B cell (primary cell): ENCODE data around the gene KLHL6. TPM values are rescaled to one million over a fixed set of nuclear protein-coding genes. Genes with fewer than 3 reads are reported as not detected.

Experiments
- ATAC-seq: fragments of 200-7000 bp; cut with Tn5 transposase; one replicate; pipeline ENCODE4 v1.10.0; 2021; ENCODE audit warnings: low read depth, mild to moderate bottlenecking, moderate number of reproducible peaks, moderate library complexity
- CTCF ChIA-PET: fragments of 350-600 bp; sonication (Branson Sonifier 250); formaldehyde crosslinking; loops from one replicate; lab custom pipeline; 2021; ENCODE audit warnings: antibody characterized with exemption, inconsistent platforms; lab: Charles Lee
- POLR2A ChIA-PET: fragments of 350-600 bp; sonication (Branson Sonifier 250); formaldehyde crosslinking; loops from one replicate; lab custom pipeline; 2021; ENCODE audit warnings: antibody characterized with exemption; lab: Charles Lee
- DNase-seq: peaks from one replicate; pipeline ENCODE4 v3.0.0; 2013
- H2AFZ ChIP-seq: 2 replicates; pipeline ENCODE4 v1.6.1; 2012; ENCODE audit warnings: mild to moderate bottlenecking, low read depth, low read length; ENCODE audit not compliant: insufficient read depth, poor library complexity, severe bottlenecking
- H3K27ac ChIP-seq, 2 donors: 1 replicate in 1 of 2; 2 replicates in 1 of 2; pipeline ENCODE4 v1.5.1; 2012 to 2013; ENCODE audit warnings: low read length in 2 of 2, mild to moderate bottlenecking in 2 of 2, moderate library complexity in 1 of 2
- H3K27me3 ChIP-seq, 4 experiments: fragments of 200-600 bp in 1 of 4; sonication (generic) in 1 of 4; replicated peaks in 1 of 4; 1 replicate in 2 of 4; 2 replicates in 2 of 4; pipeline versions ENCODE4 v1.6.1 to v1.7.0; 2013 to 2016; ENCODE audit warnings: low read length in 3 of 4, mild to moderate bottlenecking in 2 of 4, mixed read lengths in 1 of 4, moderate library complexity in 1 of 4; ENCODE audit not compliant: insufficient read depth in 4 of 4, control insufficient read depth in 3 of 4; ENCODE audit errors: control extremely low read depth in 1 of 4
- H3K36me3 ChIP-seq, 2 experiments: replicated peaks in 1 of 2; 1 replicate in 1 of 2; 2 replicates in 1 of 2; pipeline versions ENCODE4 v1.6.1 to v1.7.1; 2013; ENCODE audit warnings: low read length in 1 of 2; ENCODE audit not compliant: insufficient read depth in 2 of 2, control insufficient read depth in 1 of 2; ENCODE audit errors: control extremely low read depth in 1 of 2, extremely low read depth in 1 of 2
- H3K4me1 ChIP-seq, 2 donors: fragments of 200-600 bp in 1 of 2; sonication (generic) in 1 of 2; 1 replicate in 1 of 2; 2 replicates in 1 of 2; pipeline versions ENCODE4 v1.5.1 to v1.6.1; 2013 to 2017; ENCODE audit warnings: low read length in 2 of 2; ENCODE audit not compliant: control insufficient read depth in 2 of 2, insufficient read depth in 2 of 2
- H3K4me2 ChIP-seq: replicated peaks from 2 replicates; pipeline ENCODE3; 2012; ENCODE audit warnings: mild to moderate bottlenecking, low read depth, low read length; ENCODE audit not compliant: poor library complexity, severe bottlenecking
- H3K4me3 ChIP-seq, 5 experiments: fragments of 200-600 bp in 1 of 5; sonication (generic) in 1 of 5; 1 replicate in 3 of 5; 2 replicates in 2 of 5; pipeline versions ENCODE4 v1.5.1 to v1.7.0; 2011 to 2016; ENCODE audit warnings: low read length in 4 of 5, mild to moderate bottlenecking in 4 of 5, low read depth in 2 of 5, control low read depth in 1 of 5, moderate library complexity in 1 of 5; ENCODE audit not compliant: insufficient read depth in 1 of 5; ENCODE audit errors: control extremely low read depth in 1 of 5, extremely low read depth in 1 of 5
- H3K79me2 ChIP-seq: fragments of 200-600 bp; sonication (generic); one replicate; pipeline ENCODE4 v1.6.0; 2016; ENCODE audit warnings: low read length; ENCODE audit not compliant: control insufficient read depth, insufficient read depth
- H3K9ac ChIP-seq: fragments of 200-600 bp; sonication (generic); 2 replicates; pipeline ENCODE4 v1.6.1; 2017; ENCODE audit warnings: mild to moderate bottlenecking, low read length, moderate library complexity
- H3K9me3 ChIP-seq, 3 donors: one replicate each; pipeline versions ENCODE4 v1.6.1 to v1.7.1; 2013; ENCODE audit warnings: low read length in 2 of 3; ENCODE audit not compliant: control insufficient read depth in 2 of 3, insufficient read depth in 1 of 3; ENCODE audit errors: control extremely low read depth in 1 of 3
- H4K20me1 ChIP-seq: 2 replicates; pipeline ENCODE4 v1.6.0; 2012; ENCODE audit warnings: mild to moderate bottlenecking, low read length; ENCODE audit not compliant: insufficient read depth, control insufficient read depth, poor library complexity, severe bottlenecking
- H3K27ac Mint-ChIP-seq: one replicate; pipeline ENCODE4 v1.8.0; 2021; ENCODE audit warnings: mixed read lengths
- H3K27me3 Mint-ChIP-seq: one replicate; pipeline ENCODE4 v1.8.0; 2021; ENCODE audit warnings: mixed read lengths
- H3K4me1 Mint-ChIP-seq: one replicate; pipeline ENCODE4 v1.8.0; 2021; ENCODE audit warnings: mixed read lengths
- H3K4me3 Mint-ChIP-seq: one replicate; pipeline ENCODE4 v1.8.0; 2021; ENCODE audit warnings: mixed read lengths
- H3K9me3 Mint-ChIP-seq: one replicate; pipeline ENCODE4 v1.8.0; 2022; ENCODE audit warnings: mixed read lengths; ENCODE audit not compliant: insufficient read depth
- EZH2 ChIP-seq: IDR thresholded peaks from 2 replicates; pipeline ENCODE4 v1.6.1; 2012; ENCODE audit warnings: borderline replicate concordance, low read depth, mild to moderate bottlenecking, moderate library complexity, low read length; ENCODE audit not compliant: insufficient read depth, poor library complexity, severe bottlenecking
- WGBS: methylation state at CpG from one replicate; pipeline ENCODE4 v1.1.5; 2013; ENCODE audit warnings: missing lambda C conversion rate; ENCODE audit not compliant: insufficient coverage; 5-methylcytosine and 5-hydroxymethylcytosine counted together
- intact Hi-C: fragments of 100-400 bp; cut with micrococcal nuclease; formaldehyde crosslinking; loops from one replicate; pipeline ENCODE4 v1.10.0; 2022
- polyA plus RNA-seq: library from polyadenylated mRNA; depleted of rRNA; stranded (reverse); fragments of >200 nt; gene quantifications from 2 replicates; pipeline ENCODE4 v1.2.3, GENCODE V29; 2012
- total RNA-seq, 2 donors: library from RNA; stranded (reverse); fragments of 120-200 nt in 1 of 2; gene quantifications; 1 replicate in 1 of 2; 2 replicates in 1 of 2; pipeline versions ENCODE4 v1.2.3 to v1.2.4, GENCODE V29; 2013 to 2022
- TF ChIP-seq, protein P1 (sequence below): fragments of 200-600 bp; IDR thresholded peaks from one replicate; pipeline ENCODE4 v1.8.0; 2022; ENCODE audit warnings: antibody characterized with exemption, mild to moderate bottlenecking

KLHL6 gene
- total and polyA plus RNA-seq, 2 donors (not counting 1 experiment from before 2014, with no cell fraction given) = 29.6 to 69.7 TPM

- no peak for TF ChIP-seq EZH2
- TF ChIP-seq, protein P1, sequence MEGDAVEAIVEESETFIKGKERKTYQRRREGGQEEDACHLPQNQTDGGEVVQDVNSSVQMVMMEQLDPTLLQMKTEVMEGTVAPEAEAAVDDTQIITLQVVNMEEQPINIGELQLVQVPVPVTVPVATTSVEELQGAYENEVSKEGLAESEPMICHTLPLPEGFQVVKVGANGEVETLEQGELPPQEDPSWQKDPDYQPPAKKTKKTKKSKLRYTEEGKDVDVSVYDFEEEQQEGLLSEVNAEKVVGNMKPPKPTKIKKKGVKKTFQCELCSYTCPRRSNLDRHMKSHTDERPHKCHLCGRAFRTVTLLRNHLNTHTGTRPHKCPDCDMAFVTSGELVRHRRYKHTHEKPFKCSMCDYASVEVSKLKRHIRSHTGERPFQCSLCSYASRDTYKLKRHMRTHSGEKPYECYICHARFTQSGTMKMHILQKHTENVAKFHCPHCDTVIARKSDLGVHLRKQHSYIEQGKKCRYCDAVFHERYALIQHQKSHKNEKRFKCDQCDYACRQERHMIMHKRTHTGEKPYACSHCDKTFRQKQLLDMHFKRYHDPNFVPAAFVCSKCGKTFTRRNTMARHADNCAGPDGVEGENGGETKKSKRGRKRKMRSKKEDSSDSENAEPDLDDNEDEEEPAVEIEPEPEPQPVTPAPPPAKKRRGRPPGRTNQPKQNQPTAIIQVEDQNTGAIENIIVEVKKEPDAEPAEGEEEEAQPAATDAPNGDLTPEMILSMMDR = no peak
- Mint-ChIP-seq H3K9me3 (peaks cover 16% of the 10 kb centered on the region), H3K27ac (no peak overlapping the region), H3K4me3 (peak overlapping the region; percentile 95), H3K4me1 (peaks cover 26% of the 10 kb centered on the region), H3K27me3 (no peaks in the 10 kb centered on the region)
- Histone ChIP-seq H3K79me2 (no peaks in the 10 kb centered on the region), H3K4me2 (peak overlapping the region; percentile 83), H3K9ac (peak overlapping the region; percentile 84), H4K20me1 (no peaks in the 10 kb centered on the region), H3K36me3 (no peaks in the 10 kb centered on the region), H3K27me3 (peaks cover 0 to 6% (median 0%) of the 10 kb centered on the region in 4 experiments), H3K27ac (no peak overlapping the region), H3K9me3 (peaks cover 3 to 18% (median 8%) of the 10 kb centered on the region in 3 donors), H2AFZ (peak overlapping the region; percentile 92), H3K4me3 (peak overlapping the region in 4 of 5 experiments; percentile 76 to 91 (median 83)), H3K4me1 (peaks cover 8 to 10% of the 10 kb centered on the region in 2 donors)
- intact Hi-C loops = loop anchor here (2.0 kb wide), 1 partner anchor 18 kb away; the partner anchor contains the start of gene MCF2L2
- ChIA-PET CTCF (no interaction called here), POLR2A (no interaction called here)
- DNase-seq = no peak
- ATAC-seq = no peak
- WGBS = no CpG with 5 or more reads among the region's 2 CpGs
Observed at GRCh38 chr3:183446838-183447205, 108.7 kb downstream of the KLHL6 start.

DNA sequence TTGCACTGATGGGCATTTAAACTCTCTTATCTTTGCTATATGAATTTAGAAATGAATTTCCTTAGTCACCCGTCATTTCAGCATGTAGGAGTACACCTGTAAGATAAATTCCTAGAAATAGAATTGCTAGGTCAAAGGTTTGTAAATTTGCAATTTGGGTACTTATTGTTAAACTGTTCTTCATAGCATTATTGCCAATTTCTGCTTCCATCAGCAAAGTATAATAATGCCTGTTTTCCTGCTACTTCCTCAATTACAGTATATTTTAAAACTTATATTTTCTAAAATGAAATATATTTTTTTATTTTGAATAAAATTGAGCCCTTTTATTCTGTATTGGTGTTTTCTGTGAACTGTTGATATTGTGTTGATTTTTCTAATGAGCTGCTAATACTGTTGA is 110.8 kb downstream of the KLHL6 start:
- no peaks in the 10 kb centered on the region for H3K36me3 ChIP-seq
- Mint-ChIP-seq H3K27me3 (no peaks in the 10 kb centered on the region), H3K9me3 (peaks cover 16% of the 10 kb centered on the region), H3K27ac (no peak overlapping the region), H3K4me1 (peaks cover 24% of the 10 kb centered on the region), H3K4me3 (no peak overlapping the region)
- no peak overlapping the region for H3K9ac ChIP-seq
- H3K4me2 ChIP-seq = no peak overlapping the region
- ChIA-PET CTCF (no interaction called here), POLR2A (no interaction called here)
- peaks cover 0 to 6% (median 0%) of the 10 kb centered on the region in 4 experiments for H3K27me3 ChIP-seq
- H4K20me1 ChIP-seq = no peaks in the 10 kb centered on the region
- H3K27ac ChIP-seq = no peak overlapping the region
- DNase-seq (no peak), ATAC-seq (no peak)
- no peak overlapping the region for H2AFZ ChIP-seq
- peaks cover 8 to 10% of the 10 kb centered on the region in 2 donors for H3K4me1 ChIP-seq
- peaks cover 3 to 18% (median 10%) of the 10 kb centered on the region in 3 donors for H3K9me3 ChIP-seq
- no peak overlapping the region for H3K4me3 ChIP-seq
- no peak for TF ChIP-seq EZH2
- TF ChIP-seq, protein P1 = no peak
- no peaks in the 10 kb centered on the region for H3K79me2 ChIP-seq
- intact Hi-C loops = no loop called here
- WGBS = no CpG with 5 or more reads among the region's 1 CpG
